Central memory CD8-positive, alpha-beta T cell (primary cell): ENCODE data around the gene ARHGAP40.

ENCODE experiments used
- ATAC-seq: fragments of 150-1000 bp; cut with Tn5 transposase; replicated peaks from 2 replicates; pipeline ENCODE4 v1.10.0; 2022; ENCODE audit warnings: mild to moderate bottlenecking, moderate FRiP score, moderate number of reproducible peaks; ENCODE audit not compliant: poor library complexity, severe bottlenecking; ENCODE audit errors: extremely low read depth
- DNase-seq, 2 donors: peaks; one replicate each; pipeline ENCODE4 v3.0.0; 2021; ENCODE audit warnings: low spot score in 2 of 2
- H3K27ac Mint-ChIP-seq: one replicate; pipeline ENCODE4 v1.8.0; 2022; ENCODE audit warnings: low read depth, mild to moderate bottlenecking, moderate library complexity, mixed read lengths
- H3K27me3 Mint-ChIP-seq: one replicate; pipeline ENCODE4 v1.8.0; 2022; ENCODE audit warnings: mixed read lengths
- H3K36me3 Mint-ChIP-seq: one replicate; pipeline ENCODE4 v1.8.0; 2022; ENCODE audit warnings: mild to moderate bottlenecking, moderate library complexity, mixed read lengths; ENCODE audit not compliant: insufficient read depth
- H3K4me1 Mint-ChIP-seq: one replicate; pipeline ENCODE4 v1.8.0; 2022; ENCODE audit warnings: mixed read lengths
- H3K4me3 Mint-ChIP-seq: one replicate; pipeline ENCODE4 v1.8.0; 2022; ENCODE audit warnings: mild to moderate bottlenecking, moderate library complexity, mixed read lengths
- H3K9me3 Mint-ChIP-seq: one replicate; pipeline ENCODE4 v1.8.0; 2022; ENCODE audit warnings: mixed read lengths

The ARHGAP40 gene

DNA sequence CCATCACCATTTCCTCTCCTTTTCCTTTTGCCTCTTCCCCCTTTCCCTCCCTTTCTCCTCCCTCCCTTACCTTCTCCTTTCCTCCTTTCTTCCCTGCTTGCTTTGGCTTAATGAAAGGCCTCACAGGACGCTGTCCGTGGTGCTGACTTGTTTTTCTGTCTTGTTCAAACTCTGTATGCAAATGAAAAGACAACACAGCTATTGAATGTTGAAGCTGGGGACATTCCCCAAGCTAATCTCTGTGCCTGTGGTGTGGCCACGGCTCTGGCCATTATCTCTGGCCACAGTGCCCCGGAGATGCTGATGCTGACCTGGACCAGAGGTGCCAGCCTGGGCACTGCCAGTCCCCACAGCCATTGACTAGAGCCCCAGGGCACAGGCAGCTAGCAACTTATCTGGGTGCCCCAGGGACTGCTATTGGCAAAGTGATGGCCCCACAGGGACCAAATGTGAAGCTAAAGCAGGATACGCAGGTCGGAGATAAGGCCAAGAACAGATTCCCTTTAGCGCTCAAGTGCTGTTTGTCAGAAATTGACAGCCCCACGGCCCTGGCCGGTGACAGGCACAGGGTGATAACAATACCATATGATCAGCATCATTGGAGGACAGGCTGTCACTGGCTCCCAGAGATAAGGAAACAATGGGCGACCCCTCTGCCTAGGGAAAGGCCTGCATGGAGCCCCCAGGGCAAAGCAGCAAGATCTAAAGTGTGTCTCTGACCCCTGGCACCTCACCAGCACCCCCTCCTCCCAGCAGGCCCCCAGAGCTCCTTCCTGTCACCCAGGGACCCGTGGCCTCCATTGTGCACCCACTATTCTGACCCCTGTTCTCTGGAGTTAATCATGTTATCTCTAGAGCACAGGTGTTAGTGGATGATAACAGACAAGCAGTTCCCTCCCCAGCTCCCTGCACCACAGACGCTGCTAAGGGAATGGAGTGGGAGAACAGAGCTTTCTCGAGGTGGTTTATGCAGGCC lies 91.1 kb downstream of the ARHGAP40 start:
- DNase-seq (peak; percentile 24 to 31), ATAC-seq (no peak)
- no peak overlapping the region for H3K4me3 Mint-ChIP-seq
- peaks cover 12% of the 10 kb centered on the region for H3K9me3 Mint-ChIP-seq
- no peak overlapping the region for H3K27ac Mint-ChIP-seq
- peaks cover 34% of the 10 kb centered on the region for H3K27me3 Mint-ChIP-seq
- no peaks in the 10 kb centered on the region for H3K36me3 Mint-ChIP-seq
- no peaks in the 10 kb centered on the region for H3K4me1 Mint-ChIP-seq

DNA sequence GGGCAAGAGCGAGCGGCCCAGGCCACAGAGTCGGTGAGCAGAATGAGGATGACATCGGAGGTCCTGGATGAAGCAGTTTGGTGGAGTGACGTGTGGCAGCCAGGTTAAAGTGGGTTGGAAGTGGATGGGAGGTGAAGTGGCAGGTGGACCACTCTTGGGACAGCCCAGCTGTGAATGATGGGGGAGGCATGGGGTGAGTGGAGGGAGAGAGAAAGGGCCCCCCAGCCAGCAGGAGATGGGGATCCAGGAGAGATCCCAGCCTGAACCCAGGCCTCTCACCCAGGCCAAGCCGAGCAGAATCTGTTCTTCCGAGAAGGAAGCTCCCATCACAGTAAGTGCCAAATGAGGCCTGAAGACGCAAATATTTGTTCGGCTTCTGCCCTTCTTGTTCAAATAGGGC lies 95.7 kb downstream of the ARHGAP40 start:
- H3K27me3 Mint-ChIP-seq: peaks cover 15% of the 10 kb centered on the region
- peaks cover 10% of the 10 kb centered on the region for H3K9me3 Mint-ChIP-seq
- DNase-seq: no peak
- no peak overlapping the region for H3K4me3 Mint-ChIP-seq
- no peaks in the 10 kb centered on the region for H3K36me3 Mint-ChIP-seq
- H3K27ac Mint-ChIP-seq: no peak overlapping the region
- H3K4me1 Mint-ChIP-seq: no peaks in the 10 kb centered on the region
- ATAC-seq: no peak

DNA sequence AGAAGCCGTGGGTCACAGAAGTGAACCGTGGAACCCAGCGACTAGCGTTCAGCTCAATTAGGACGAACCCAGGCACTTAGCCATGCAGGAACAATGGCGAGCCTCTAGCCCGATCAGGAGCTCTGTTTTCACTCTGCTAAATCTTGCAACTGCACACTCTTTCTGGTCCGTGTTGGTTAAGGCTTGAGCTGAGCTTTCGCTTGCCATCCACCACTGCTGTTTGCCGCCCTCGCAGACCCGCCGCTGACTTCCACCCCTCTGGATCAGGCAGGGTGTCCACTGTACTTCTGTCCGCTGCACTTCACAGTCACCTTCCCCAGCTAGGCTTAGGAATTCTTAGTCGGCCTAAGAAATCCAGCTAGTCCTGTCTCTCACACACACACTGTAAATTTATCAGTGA lies 96.9 kb downstream of the ARHGAP40 start:
- Mint-ChIP-seq H3K4me3 (no peak overlapping the region), H3K27me3 (peaks cover 28% of the 10 kb centered on the region), H3K36me3 (no peaks in the 10 kb centered on the region), H3K27ac (no peak overlapping the region), H3K4me1 (no peaks in the 10 kb centered on the region), H3K9me3 (peaks cover 7% of the 10 kb centered on the region)
- DNase-seq (no peak), ATAC-seq (no peak)

DNA sequence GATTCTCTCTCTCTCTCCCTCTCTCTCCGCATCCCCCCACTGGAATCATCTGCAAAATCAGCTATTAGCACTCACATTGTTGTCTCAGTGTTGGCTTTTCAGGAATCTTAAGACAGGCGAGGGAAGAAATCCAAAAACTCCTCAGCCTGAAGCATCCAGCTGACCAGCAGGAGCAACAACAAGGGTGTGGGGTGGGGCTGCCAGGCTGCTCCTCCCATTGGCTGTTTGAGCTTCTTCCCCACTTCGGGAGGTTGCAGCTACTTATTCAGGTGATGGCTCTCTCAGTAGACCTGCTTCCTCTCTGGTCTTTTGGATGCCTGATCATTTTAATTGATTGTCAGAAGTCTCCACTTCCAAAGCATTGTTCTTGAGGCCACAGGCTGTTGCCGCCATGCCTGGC lies 98.5 kb downstream of the ARHGAP40 start:
- H3K27me3 Mint-ChIP-seq: peaks cover 41% of the 10 kb centered on the region
- DNase-seq (no peak), ATAC-seq (no peak)
- H3K36me3 Mint-ChIP-seq: no peaks in the 10 kb centered on the region
- no peaks in the 10 kb centered on the region for H3K9me3 Mint-ChIP-seq
- H3K4me3 Mint-ChIP-seq: no peak overlapping the region
- H3K4me1 Mint-ChIP-seq: no peaks in the 10 kb centered on the region
- H3K27ac Mint-ChIP-seq: no peak overlapping the region
